ENCODE measurements around the gene SSBP3.

- TF ChIP-seq REST (IDR thresholded peaks at IDR 0.05; ENCODE audit: insufficient read depth in 1 of 2, low read depth in 2 of 2, low read length in 2 of 2) (no peak), TAF1 (IDR thresholded peaks at IDR 0.05; ENCODE audit: borderline replicate concordance, insufficient read depth, low read length) (no peak), POLR2AphosphoS5 (IDR thresholded peaks at IDR 0.05; ENCODE audit: low read depth, low read length) (no peak), SIN3A (IDR thresholded peaks at IDR 0.05; ENCODE audit: borderline replicate concordance, insufficient read depth, low read length) (no peak), FOXP2 (optimal IDR thresholded peaks at IDR 0.05; ENCODE audit: borderline replicate concordance, extremely low read depth, extremely low read length, insufficient read depth) (no peak)
These were observed 34.3 kb downstream of the SSBP3 start for GRCh38 chr1:54371942-54372275.

Measured in PFSK-1 (cell line).